Stimulated activated CD4-positive, alpha-beta T cell treated with anti-CD3 and anti-CD28 coated beads, Interleukin-1b, Interleukin-23, amount 100 ng/mL, for 1 hour (primary cell): ENCODE results near the gene GSK3B.
A peak's percentile ranks its signal among the peaks of the same experiment; 100 is the strongest.
"Not testable (repeated sequence)": the region's sequence is repeated elsewhere in the genome, so short reads cannot be mapped to it uniquely, and the experiment has no call there.

Experiments
- DNase-seq, 2 donors: peaks; one replicate each; pipeline ENCODE4 v3.0.0-alpha.2; 2020; ENCODE audit warnings: low read depth in 2 of 2

The GSK3B gene

GRCh38 chr3:119937229-119937628, 157.0 kb downstream of the GSK3B start:
- no peak for DNase-seq

- DNase-seq: no peak
These were observed 160.0 kb downstream of the GSK3B start for GRCh38 chr3:119934249-119934648.

- DNase-seq: no peak
These were observed 161.0 kb downstream of the GSK3B start for GRCh38 chr3:119933207-119933606.

DNA sequence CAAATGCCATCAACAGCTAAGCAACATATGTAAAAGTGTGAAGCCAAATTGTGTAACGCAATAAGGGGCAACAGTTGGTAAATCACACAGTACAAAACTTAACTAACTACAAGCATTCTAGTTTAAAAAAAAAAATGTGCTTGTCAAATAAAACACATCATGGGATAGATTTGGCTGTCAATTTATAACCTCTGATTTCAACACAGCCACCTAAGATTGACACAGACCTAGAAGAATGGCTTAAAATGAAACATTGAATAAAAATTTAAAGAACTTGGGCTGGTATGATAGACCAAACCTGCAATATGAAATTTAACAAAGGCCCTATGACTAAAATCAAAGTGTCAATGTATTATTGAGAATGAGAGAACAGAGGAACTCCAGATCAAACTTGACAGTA, 164.0 kb downstream of the GSK3B start:
- no peak for DNase-seq

GRCh38 chr3:119927190-119927589, 167.1 kb downstream of the GSK3B start:
- DNase-seq: no peak

- DNase-seq: no peak
These were observed 169.8 kb downstream of the GSK3B start for GRCh38 chr3:119924111-119925094.

DNA sequence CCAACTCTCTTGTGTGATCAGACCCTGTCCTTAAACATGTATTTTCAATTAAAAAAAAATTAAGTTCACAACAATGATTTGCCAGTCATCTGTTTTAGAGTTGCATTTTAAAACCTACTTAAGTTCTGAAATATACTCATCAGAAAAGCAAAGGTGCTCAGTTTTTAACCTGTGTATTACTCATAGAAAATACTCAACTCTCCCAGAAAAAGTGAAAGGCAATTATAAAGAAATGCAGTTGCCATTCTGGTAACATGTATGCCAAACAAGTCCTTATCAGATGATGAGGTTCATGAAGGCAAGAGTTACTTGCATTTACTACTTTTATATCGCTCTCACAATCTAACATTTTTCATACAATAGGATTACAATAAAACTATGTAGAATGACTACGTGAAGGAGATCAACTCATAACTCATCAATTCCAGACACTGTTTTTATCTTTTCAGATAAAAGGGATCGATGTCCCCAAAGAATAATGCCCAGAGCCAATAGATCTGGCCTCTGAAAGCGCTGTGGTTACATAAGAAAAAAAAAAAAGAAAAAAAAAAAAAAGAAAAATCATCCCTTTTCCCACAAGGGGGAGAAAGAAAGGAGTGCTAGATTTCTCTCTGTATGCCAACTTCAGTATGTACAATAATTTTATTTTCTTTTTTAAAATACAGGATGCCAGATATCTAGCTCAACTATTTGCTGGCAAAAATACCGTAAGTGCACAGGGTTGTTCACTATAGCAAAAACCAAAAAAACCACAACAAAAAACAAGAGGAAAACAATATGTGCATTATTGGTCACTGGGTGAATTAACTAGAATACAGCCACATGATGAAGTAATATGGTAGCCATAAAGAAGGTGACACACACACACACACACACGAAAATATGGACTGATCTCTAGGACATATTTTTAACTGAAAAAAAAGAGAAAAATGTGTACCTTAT, 175.0 kb downstream of the GSK3B start:
- DNase-seq: no peak

DNA sequence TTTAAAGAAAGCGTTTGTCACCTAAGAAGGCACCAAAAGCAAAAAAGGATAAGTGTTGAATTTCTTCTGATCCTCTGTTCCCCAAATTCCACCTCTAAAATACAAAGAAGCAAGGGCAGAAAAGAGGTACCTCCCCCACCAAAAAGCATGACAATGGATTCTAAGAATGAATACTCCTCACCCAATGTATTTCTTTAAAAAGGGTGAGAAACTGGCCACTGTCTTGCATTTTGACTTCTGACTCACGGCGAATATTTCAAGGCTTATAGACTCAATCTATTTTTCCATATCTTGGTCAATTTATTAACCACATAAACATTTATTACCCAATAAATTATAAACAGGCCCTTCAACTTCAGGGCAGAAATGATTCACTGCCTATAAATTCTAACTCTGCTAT, 181.2 kb downstream of the GSK3B start:
- DNase-seq: no peak

DNA sequence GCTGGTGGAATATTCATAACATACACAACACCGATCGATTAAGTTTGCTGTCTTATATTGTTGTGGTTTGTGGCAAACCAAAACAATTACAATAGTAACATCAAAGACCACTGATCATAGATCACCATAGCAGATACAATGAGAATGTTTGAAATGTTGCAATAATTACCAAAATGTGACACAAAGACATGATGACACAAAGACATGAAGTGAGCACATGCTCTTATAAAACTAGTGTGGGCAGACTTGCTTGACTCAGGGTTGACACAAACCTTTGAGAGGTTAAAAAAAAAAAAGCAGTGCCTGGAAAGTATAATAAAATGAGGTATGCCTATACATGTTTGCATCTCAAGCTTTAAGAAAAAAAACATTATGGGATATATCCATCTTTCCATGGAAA, 182.0 kb downstream of the GSK3B start:
- DNase-seq: no peak

GRCh38 chr3:119911748-119912147, 182.5 kb downstream of the GSK3B start:
- DNase-seq: no peak

GRCh38 chr3:119902061-119902460, 192.2 kb downstream of the GSK3B start:
- no peak for DNase-seq

GRCh38 chr3:119901148-119901547, 193.1 kb downstream of the GSK3B start:
- DNase-seq: no peak

DNA sequence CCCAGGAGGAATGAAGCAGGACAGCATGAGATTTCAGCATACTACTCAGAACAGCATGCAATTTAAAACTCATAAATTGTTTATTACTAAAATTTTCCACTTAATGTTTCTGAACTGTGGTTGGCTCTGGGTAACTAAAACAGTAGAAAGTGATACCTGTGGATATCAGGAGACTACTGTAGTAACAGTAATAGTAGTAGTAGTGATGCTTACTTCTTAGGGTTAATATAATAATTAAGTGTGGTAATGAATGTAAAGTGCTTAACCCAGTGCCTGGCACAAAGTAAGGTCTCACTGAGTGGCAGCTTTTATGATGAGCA, 195.1 kb downstream of the GSK3B start:
- DNase-seq: no peak

GRCh38 chr3:119898478-119899191, 195.6 kb downstream of the GSK3B start:
- no peak for DNase-seq

DNA sequence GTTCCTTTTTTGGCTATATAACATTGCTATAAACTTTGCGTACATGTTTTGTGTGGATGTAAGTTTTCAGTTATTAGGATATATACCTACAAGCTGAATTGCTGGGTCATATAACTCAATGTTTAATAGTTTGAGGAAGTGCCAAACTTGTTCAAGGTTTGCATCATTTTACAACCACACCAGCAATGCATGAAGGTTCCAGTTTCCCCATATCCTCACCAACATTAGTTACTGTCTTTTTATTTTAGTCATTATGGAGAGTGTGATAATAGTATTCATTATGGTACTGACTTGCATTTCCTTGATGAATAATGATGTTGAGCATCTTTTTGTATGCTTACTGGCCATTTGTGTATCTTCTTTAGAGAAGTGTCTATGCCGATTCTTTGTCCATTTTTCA, 200.1 kb downstream of the GSK3B start:
- DNase-seq: no peak

DNA sequence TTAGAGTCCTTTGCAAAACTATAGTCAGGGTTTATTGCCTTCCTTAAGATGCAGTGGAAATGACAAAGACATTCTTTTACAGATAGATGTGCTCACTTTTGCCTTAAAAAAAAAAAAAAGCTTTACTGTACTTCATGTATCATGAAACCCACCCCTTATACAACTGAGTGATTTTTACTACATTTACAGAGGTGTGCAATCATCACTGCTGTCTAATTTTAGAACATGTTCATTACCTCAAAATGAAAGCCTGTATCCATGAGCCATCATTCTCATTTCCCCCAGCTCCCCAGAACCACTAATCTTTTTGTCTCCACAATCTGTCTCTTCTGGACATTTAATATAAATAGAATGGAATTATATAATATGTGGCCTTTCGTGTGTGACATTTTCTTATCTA, 200.5 kb downstream of the GSK3B start:
- DNase-seq: no peak

DNA sequence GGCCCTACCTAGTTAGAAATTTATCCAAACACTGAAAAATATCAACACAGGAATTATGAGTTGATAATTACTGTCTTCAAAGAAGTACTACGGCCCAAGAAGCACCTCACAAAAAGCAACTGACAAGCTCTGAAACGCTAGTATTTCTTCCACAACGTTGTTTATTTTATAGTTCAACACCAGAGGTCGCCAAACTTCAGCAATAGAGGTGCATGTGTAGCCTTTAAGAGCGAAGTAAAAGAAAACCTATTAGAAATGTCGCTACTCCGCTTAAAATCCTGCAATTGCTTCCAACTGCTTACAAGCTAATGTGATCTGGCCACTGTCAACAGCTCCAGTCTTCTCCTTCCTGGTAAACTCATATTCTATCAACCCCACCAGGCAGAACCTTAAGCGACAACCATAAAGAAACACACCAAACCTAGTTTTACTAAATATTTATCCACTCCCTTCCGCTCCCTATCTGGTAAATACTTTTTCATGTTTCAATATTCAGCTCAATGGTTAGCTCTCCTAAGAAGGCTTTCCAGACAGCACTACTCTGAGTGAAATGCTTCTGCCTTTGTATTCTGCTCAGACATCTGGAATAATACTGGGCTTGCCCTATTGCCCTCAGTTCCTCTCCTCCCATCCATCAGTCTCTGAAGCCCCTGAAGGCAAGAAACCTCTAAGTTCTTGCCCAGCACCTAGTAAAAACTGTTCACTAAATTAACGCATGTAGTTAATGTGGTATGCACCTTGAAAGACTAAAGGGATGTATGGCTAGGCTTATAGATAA, 202.1 kb downstream of the GSK3B start:
- peak in 1 of 2 donors; percentile 7 for DNase-seq

- DNase-seq: not testable (repeated sequence)
These were observed 205.6 kb downstream of the GSK3B start for GRCh38 chr3:119888681-119889080.

- no peak for DNase-seq
These were observed 208.3 kb downstream of the GSK3B start for GRCh38 chr3:119885746-119886530.

- no peak for DNase-seq
These were observed 210.1 kb downstream of the GSK3B start for GRCh38 chr3:119884161-119884557.
